HUES64 (cell line): ENCODE measurements around the gene MUCL1. TPM values are rescaled to one million over a fixed set of nuclear protein-coding genes. Genes with fewer than 3 reads are reported as not detected.

Experiments
- H3K27ac ChIP-seq: 2 replicates; pipeline ENCODE4 v1.7.0; 2013; ENCODE audit warnings: low read depth, low read length, inconsistent platforms
- H3K27me3 ChIP-seq: 2 replicates; pipeline ENCODE4 v1.6.1; 2013; ENCODE audit warnings: mild to moderate bottlenecking, low read length; ENCODE audit not compliant: insufficient read depth
- H3K36me3 ChIP-seq: 2 replicates; pipeline ENCODE4 v1.6.1; 2013; ENCODE audit warnings: mild to moderate bottlenecking, low read length; ENCODE audit not compliant: insufficient read depth
- H3K4me1 ChIP-seq: 2 replicates; pipeline ENCODE4 v1.6.1; 2013; ENCODE audit warnings: mild to moderate bottlenecking, low read length, moderate library complexity; ENCODE audit not compliant: insufficient read depth
- H3K4me3 ChIP-seq: 2 replicates; pipeline ENCODE4 v1.5.1; 2013; ENCODE audit warnings: mild to moderate bottlenecking, low read length, moderate library complexity
- H3K9ac ChIP-seq: 2 replicates; pipeline ENCODE4 v1.6.1; 2013; ENCODE audit warnings: mild to moderate bottlenecking, low read depth, low read length
- H3K9me3 ChIP-seq: 2 replicates; pipeline ENCODE4 v1.6.1; 2013; ENCODE audit warnings: low read depth, low read length; ENCODE audit not compliant: insufficient read depth
- WGBS: fragments of 150-250, 120-280 bp; methylation state at CpG from one replicate; pipeline ENCODE4 v1.1.7; 2013; ENCODE audit warnings: missing lambda C conversion rate; 5-methylcytosine and 5-hydroxymethylcytosine counted together
- polyA plus RNA-seq, 2 experiments: library from polyadenylated mRNA; stranded (reverse); fragments of 50-300 nt; gene quantifications; one replicate each; pipeline ENCODE4 v1.2.3, GENCODE V29; 2013

Gene MUCL1
- not detected for polyA plus RNA-seq (2013, experiment 1 of 2)
- polyA plus RNA-seq (2013, experiment 2 of 2), result not detected

- Histone ChIP-seq H3K4me3 (no peak within 1 kb of the TSS), H3K9me3 (no peaks in the 10 kb centered on the region), H3K4me1 (no peaks in the 10 kb centered on the region), H3K27me3 (peaks cover 14% of the 10 kb centered on the region), H3K9ac (no peak within 1 kb of the TSS), H3K36me3 (no peaks in the 10 kb centered on the region), H3K27ac (no peak within 1 kb of the TSS)
- 46% methylated on average over 6 of the region's 6 CpGs for WGBS
Measured at GRCh38 chr12:54853933-54854538, at the start of gene MUCL1. TSS of gene MUCL1 (plus strand) at chr12:54854516. CDS start at chr12:54854583, 67 bp downstream.

- Histone ChIP-seq H3K4me3 (no peak overlapping the region), H3K27me3 (no peaks in the 10 kb centered on the region), H3K36me3 (no peaks in the 10 kb centered on the region), H3K9me3 (peaks cover 28% of the 10 kb centered on the region), H3K9ac (no peak overlapping the region), H3K27ac (no peak overlapping the region), H3K4me1 (no peaks in the 10 kb centered on the region)
- WGBS, result 98% methylated on average over 3 of the region's 3 CpGs
Measured at GRCh38 chr12:54821676-54822075, 32.6 kb upstream of the MUCL1 start.

GRCh38 chr12:54824402-54824801 lies 29.9 kb upstream of the MUCL1 start:
- H3K9ac ChIP-seq, result no peak overlapping the region
- no peak overlapping the region for H3K27ac ChIP-seq
- no peaks in the 10 kb centered on the region for H3K4me1 ChIP-seq
- H3K4me3 ChIP-seq, result no peak overlapping the region
- H3K9me3 ChIP-seq, result peaks cover 20% of the 10 kb centered on the region
- no peaks in the 10 kb centered on the region for H3K36me3 ChIP-seq
- 100% methylated on average over 1 of the region's 2 CpGs for WGBS
- no peaks in the 10 kb centered on the region for H3K27me3 ChIP-seq

DNA sequence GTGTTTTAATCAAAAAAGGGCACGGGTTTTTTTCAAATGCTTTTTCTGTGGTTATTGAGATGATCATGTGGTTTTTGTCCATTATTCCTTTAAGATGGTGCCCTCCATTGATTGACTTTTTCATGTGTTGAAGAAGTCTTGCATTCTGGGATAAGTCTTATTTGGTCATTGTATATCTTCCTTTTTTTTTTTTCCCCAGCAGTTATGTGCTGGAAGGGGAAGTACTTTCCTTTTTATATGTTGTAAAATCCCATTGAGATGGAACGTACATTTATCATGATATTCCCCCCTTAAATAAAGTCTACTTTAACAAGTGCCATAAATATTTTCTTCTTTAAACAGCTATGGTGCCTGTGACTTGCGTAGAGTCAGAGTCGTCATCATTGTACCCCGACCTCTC lies 24.8 kb upstream of the MUCL1 start:
- H3K36me3 ChIP-seq, result no peaks in the 10 kb centered on the region
- H3K27me3 ChIP-seq, result no peaks in the 10 kb centered on the region
- WGBS, result 89% methylated on average over 5 of the region's 5 CpGs

GRCh38 chr12:54830199-54830598 lies 24.1 kb upstream of the MUCL1 start:
- Histone ChIP-seq H3K36me3 (no peaks in the 10 kb centered on the region), H3K27ac (no peak overlapping the region), H3K4me3 (no peak overlapping the region), H3K9ac (no peak overlapping the region), H3K27me3 (no peaks in the 10 kb centered on the region), H3K4me1 (no peaks in the 10 kb centered on the region), H3K9me3 (no peaks in the 10 kb centered on the region)

More for the DNA sequence above, 24.8 kb upstream of the MUCL1 start:
- Histone ChIP-seq H3K9ac (no peak overlapping the region), H3K4me1 (no peaks in the 10 kb centered on the region), H3K27ac (no peak overlapping the region), H3K4me3 (no peak overlapping the region), H3K9me3 (no peaks in the 10 kb centered on the region)

DNA sequence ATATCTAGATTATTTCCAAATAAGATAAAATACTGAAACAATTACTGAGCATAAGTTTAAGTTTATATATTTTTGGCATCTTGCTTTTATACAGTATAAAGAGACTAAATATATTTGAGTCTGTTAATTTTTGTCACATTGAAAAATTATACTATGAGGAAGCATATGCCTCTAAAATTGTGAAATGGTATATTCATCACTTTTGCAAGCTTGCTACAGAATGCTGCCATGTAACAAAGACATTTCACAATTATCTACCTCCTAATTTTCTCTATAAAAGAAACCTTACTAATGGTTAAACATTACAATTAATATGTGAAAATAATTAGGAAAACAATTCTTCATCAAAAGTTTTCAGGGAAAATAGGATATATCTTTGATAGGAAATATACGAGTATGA lies 22.7 kb upstream of the MUCL1 start:
- H3K27ac ChIP-seq, result no peak overlapping the region
- H3K4me3 ChIP-seq, result no peak overlapping the region
- H3K4me1 ChIP-seq, result no peaks in the 10 kb centered on the region
- WGBS, result 85% methylated on average over 1 of the region's 1 CpG
- no peaks in the 10 kb centered on the region for H3K27me3 ChIP-seq
- no peaks in the 10 kb centered on the region for H3K9me3 ChIP-seq
- no peak overlapping the region for H3K9ac ChIP-seq
- H3K36me3 ChIP-seq, result no peaks in the 10 kb centered on the region

- no peaks in the 10 kb centered on the region for H3K36me3 ChIP-seq
- 92% methylated on average over 3 of the region's 3 CpGs for WGBS
Measured at GRCh38 chr12:54840244-54840865, 14.0 kb upstream of the MUCL1 start.

DNA sequence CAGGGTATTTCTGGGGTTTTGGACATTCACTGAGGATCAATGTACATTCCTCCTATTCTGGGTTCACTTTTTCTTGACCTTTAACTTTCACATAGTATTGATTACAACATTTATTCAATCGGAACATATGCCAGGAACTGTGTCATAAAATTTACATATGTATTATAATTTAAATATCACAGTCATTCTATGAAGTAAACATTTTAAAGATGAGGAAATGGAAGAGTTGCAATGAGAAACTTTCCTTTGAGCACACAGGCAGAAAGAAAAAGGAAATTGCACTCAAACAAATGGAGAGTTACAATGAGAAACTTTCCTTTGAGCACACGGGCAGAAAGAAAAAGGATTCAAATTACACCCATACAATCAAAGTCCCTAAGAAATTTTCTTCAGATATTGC lies 3.1 kb downstream of the MUCL1 start:
- WGBS, result 50% methylated on average over 1 of the region's 2 CpGs
- no peak overlapping the region for H3K27ac ChIP-seq
- no peak overlapping the region for H3K9ac ChIP-seq

More at GRCh38 chr12:54840244-54840865, 14.0 kb upstream of the MUCL1 start:
- H3K9ac ChIP-seq, result no peak overlapping the region
- H3K27ac ChIP-seq, result no peak overlapping the region
- no peak overlapping the region for H3K4me3 ChIP-seq
- no peaks in the 10 kb centered on the region for H3K9me3 ChIP-seq
- H3K27me3 ChIP-seq, result no peaks in the 10 kb centered on the region
- no peaks in the 10 kb centered on the region for H3K4me1 ChIP-seq

DNA sequence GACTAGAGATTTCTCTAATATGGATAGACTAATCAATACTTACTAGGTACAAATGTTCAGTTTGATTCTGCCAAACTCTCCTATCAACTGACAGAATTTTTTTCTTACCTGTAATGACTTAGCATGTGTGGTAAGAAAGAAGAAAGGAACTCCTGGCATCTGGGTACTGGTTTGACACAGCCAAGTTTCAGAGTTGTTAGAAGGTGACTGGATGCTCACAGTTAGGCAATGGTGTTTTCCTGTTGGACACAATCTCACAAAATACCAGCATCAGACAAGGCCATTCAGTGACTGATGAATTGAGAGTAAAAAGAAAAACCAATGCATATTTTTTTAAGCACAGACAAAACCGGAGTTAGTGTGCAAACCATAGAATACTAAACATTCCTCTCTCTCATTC lies 4.2 kb downstream of the MUCL1 start:
- WGBS, result 92% methylated on average over 1 of the region's 1 CpG
- no peaks in the 10 kb centered on the region for H3K36me3 ChIP-seq
- H3K9me3 ChIP-seq, result no peaks in the 10 kb centered on the region
- peaks cover 3% of the 10 kb centered on the region; the same call in 1 of the 2 replicates for H3K4me1 ChIP-seq
- H3K9ac ChIP-seq, result no peak overlapping the region
- H3K27ac ChIP-seq, result no peak overlapping the region
- H3K4me3 ChIP-seq, result no peak overlapping the region
- peaks cover 33% of the 10 kb centered on the region for H3K27me3 ChIP-seq

More for the DNA sequence above, 3.1 kb downstream of the MUCL1 start:
- Histone ChIP-seq H3K4me1 (peaks cover 3% of the 10 kb centered on the region; the same call in 1 of the 2 replicates), H3K36me3 (no peaks in the 10 kb centered on the region), H3K9me3 (no peaks in the 10 kb centered on the region), H3K4me3 (no peak overlapping the region), H3K27me3 (peaks cover 33% of the 10 kb centered on the region)

DNA sequence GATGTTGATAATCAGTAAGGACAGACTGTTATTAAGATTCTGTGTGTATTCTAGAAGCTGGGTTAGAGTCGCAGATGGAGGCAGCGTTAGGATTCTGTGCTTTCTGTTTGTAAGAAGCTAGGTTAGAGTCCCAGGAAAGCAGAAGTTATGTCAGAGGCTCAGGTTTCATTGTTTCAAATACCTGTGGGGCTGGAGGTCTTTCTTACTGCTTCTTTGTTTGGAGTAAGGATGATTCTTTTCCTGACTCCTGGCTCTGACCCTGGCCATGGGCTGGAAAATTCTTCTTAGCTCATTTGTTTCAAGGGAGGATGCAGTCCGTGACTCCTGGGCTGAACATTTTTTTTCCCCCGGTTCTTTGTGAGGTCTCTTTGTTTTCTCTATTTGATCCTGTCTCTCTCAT lies 5.2 kb downstream of the MUCL1 start:
- Histone ChIP-seq H3K4me1 (peaks cover 9% of the 10 kb centered on the region), H3K27me3 (peaks cover 33% of the 10 kb centered on the region), H3K9me3 (no peaks in the 10 kb centered on the region), H3K27ac (no peak overlapping the region), H3K9ac (no peak overlapping the region), H3K4me3 (no peak overlapping the region), H3K36me3 (no peaks in the 10 kb centered on the region)
- 74% methylated on average over 4 of the region's 4 CpGs for WGBS

GRCh38 chr12:54861927-54862326 lies 7.6 kb downstream of the MUCL1 start:
- no peak overlapping the region for H3K27ac ChIP-seq

More at GRCh38 chr12:54861927-54862326, 7.6 kb downstream of the MUCL1 start:
- WGBS, result 86% methylated on average over 1 of the region's 1 CpG
- Histone ChIP-seq H3K9me3 (no peaks in the 10 kb centered on the region), H3K9ac (no peak overlapping the region), H3K27me3 (peaks cover 33% of the 10 kb centered on the region), H3K4me3 (no peak overlapping the region), H3K4me1 (peaks cover 11% of the 10 kb centered on the region), H3K36me3 (no peaks in the 10 kb centered on the region)
